Stimulated activated naive B cell treated with anti-CD40 and anti-IgM and Interleukin-4, amounts not matched to agents 10 μg/mL and 1 μg/mL and 100 μg/mL, for 72 hours (primary cell): ENCODE results near the gene GADD45A.

Experiments used
- ATAC-seq, 2 donors: fragments of 150-1000 bp; cut with Tn5 transposase; replicated peaks; 2 replicates each; pipeline ENCODE4 v1.10.0; 2021; ENCODE audit warnings: moderate library complexity in 1 of 2
- DNase-seq: peaks from one replicate; pipeline ENCODE4 v3.0.0; 2021
- H3K27ac Mint-ChIP-seq: one replicate; pipeline ENCODE4 v1.8.0; 2022; ENCODE audit warnings: mild to moderate bottlenecking, mixed read lengths
- H3K27me3 Mint-ChIP-seq, 2 donors: one replicate each; pipeline ENCODE4 v1.8.0; 2022; ENCODE audit warnings: mixed read lengths in 2 of 2
- H3K36me3 Mint-ChIP-seq, 2 donors: one replicate each; pipeline ENCODE4 v1.8.0; 2022; ENCODE audit warnings: mixed read lengths in 2 of 2, mild to moderate bottlenecking in 1 of 2
- H3K4me1 Mint-ChIP-seq, 2 donors: one replicate each; pipeline ENCODE4 v1.8.0; 2022; ENCODE audit warnings: mixed read lengths in 2 of 2, mild to moderate bottlenecking in 1 of 2
- H3K4me3 Mint-ChIP-seq, 2 donors: one replicate each; pipeline ENCODE4 v1.8.0; 2022; ENCODE audit warnings: mild to moderate bottlenecking in 2 of 2, mixed read lengths in 2 of 2, moderate library complexity in 1 of 2
- H3K9me3 Mint-ChIP-seq, 2 donors: one replicate each; pipeline ENCODE4 v1.8.0; 2022; ENCODE audit warnings: mixed read lengths in 2 of 2, mild to moderate bottlenecking in 1 of 2

The GADD45A gene

DNA sequence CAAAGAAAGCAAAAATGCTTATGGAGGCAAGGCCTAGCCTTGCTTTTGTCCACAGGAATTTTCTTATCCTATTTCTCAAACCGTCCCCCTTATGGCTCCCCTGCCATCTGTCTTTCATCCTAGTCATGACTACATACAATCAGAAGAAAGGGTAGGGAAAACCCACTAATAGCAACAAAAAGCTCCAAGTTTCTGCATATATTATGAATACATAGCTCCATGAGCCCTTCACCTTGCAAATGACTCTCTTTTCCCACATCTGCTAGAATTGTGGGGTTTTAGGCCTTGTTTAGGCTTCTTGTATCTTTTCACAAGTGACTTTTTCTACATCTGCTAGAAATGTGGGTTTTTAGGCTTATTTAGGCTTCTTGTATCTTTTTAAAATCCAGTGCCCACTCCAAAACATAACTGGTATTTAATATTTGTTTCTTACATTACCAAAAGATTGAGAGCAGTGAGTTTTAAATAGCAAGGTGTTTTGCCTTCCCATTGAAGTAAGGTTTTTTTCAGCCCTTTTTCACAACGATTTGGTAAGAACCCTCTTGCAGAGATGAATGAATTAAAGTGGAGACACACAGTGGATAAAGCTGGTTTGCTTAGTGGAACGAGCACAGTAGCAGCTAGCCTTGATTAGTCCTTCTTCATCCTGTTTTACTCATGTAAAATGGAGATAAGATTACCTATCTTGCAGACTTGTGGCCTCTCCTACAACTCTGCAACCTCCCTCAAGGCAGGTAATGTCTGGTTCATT lies 4.4 kb downstream of the GADD45A start:
- H3K9me3 Mint-ChIP-seq = no peaks in the 10 kb centered on the region
- DNase-seq (no peak), ATAC-seq (no peak)
- peaks cover 4 to 9% of the 10 kb centered on the region in 2 donors for H3K36me3 Mint-ChIP-seq
- no peak overlapping the region for H3K27ac Mint-ChIP-seq
- H3K27me3 Mint-ChIP-seq = no peaks in the 10 kb centered on the region
- peaks cover 13 to 19% of the 10 kb centered on the region in 2 donors for H3K4me1 Mint-ChIP-seq
- no peak overlapping the region for H3K4me3 Mint-ChIP-seq

DNA sequence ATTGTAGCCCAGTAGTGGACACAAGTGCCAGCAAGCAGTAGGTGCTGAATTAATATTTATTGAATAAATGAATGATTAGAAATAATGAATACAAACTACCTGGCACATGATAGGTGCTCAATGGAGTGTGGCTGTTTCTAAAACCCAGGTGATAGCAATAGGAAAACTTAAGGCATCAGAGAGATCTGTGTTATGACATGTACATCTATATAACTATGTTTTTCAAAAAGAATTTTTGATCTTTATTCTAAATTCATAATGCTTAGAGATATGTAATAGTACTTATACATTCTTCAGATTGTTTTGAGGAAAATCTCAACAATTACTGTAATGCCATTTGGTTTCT lies 5.0 kb downstream of the GADD45A start:
- Mint-ChIP-seq H3K27me3 (no peaks in the 10 kb centered on the region), H3K4me3 (no peak overlapping the region), H3K27ac (no peak overlapping the region), H3K4me1 (peaks cover 9 to 14% of the 10 kb centered on the region in 2 donors), H3K9me3 (no peaks in the 10 kb centered on the region), H3K36me3 (peaks cover 4 to 9% of the 10 kb centered on the region in 2 donors)
- DNase-seq (no peak), ATAC-seq (no peak)

DNA sequence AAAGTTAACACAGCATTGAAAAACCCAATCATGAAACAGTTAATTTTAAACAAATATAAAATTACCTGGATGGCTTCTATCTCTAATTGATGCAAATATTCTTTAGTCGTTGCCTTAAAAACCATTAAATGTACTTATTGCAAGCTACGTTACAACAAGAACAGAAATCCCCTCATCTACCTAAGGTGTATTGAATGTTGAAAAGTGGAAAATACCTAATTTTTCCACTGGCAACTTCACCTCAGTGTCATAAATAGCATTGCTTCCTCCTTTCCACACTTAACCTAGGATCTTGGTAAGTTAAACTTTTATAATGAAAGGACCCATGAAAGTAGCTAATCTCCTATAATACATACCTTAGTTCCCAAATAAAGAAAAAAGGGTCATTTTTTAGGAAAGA lies 5.4 kb downstream of the GADD45A start:
- Mint-ChIP-seq H3K27me3 (no peaks in the 10 kb centered on the region), H3K4me1 (peaks cover 8 to 12% of the 10 kb centered on the region in 2 donors), H3K9me3 (no peaks in the 10 kb centered on the region), H3K4me3 (no peak overlapping the region), H3K36me3 (peaks cover 4 to 9% of the 10 kb centered on the region in 2 donors), H3K27ac (no peak overlapping the region)
- DNase-seq (no peak), ATAC-seq (no peak)

DNA sequence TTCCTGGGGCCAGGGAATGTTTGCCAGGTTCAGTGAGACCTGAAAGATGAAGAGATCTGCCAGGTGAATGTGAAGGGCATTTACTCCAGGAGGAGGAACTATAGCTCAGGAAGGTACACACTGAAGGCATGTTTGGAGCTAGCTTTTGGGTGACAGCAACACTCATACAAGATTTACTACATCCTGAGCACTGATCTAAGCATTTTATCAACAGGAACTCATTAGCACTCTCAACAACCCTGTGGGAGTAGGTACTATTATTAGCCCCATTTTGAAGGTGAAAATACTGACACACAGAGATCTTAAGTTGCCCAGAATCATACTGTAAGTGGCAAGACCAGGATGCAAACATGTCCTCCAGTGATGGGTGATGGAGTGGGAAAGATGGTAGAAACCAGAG lies 6.7 kb downstream of the GADD45A start:
- peaks cover 4 to 9% of the 10 kb centered on the region in 2 donors for H3K36me3 Mint-ChIP-seq
- H3K4me1 Mint-ChIP-seq = peaks cover 4 to 6% of the 10 kb centered on the region in 2 donors
- no peaks in the 10 kb centered on the region for H3K27me3 Mint-ChIP-seq

DNA sequence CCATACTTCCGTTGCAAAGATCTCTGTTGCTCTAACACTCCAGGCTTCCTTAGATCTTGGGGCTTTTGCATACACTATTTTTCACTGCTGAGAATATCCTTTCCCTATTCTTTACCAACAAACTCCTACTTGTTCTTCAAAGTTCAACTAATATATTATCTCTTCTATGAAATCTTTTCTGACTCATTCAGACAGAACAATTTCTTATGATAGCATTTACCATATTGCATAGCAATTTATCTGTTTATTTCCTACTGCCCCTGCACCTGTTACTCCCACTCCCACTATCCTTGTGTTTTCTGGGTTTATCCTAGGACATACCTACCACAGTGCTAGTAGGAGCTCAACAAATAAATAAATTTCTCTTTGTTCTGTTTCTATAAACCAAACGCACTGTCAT lies 11.0 kb downstream of the GADD45A start:
- Mint-ChIP-seq H3K27ac (no peak overlapping the region), H3K27me3 (no peaks in the 10 kb centered on the region)
- no peak for ATAC-seq

More for the DNA sequence above, 6.7 kb downstream of the GADD45A start:
- Mint-ChIP-seq H3K4me3 (no peak overlapping the region), H3K27ac (no peak overlapping the region), H3K9me3 (no peaks in the 10 kb centered on the region)
- ATAC-seq (no peak), DNase-seq (no peak)

DNA sequence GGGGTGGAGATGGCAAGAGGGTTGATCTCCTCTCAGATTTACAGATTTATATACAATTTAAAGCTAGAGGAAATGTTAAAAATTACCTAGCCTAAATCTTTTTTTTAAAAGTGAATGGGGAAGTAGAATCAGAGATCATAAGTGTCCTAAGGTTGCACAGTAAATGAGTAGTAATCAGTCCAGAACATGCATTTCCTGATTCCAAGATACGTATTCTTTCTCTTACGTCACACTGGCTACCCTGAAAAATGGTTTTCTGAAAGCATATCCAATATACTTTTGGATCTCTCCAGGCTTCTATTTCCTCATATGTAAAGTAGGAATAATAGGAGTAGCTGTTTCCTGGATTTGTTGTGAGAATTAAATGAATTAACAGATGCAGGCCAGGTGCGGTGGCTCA lies 11.7 kb downstream of the GADD45A start:
- no peak overlapping the region for H3K27ac Mint-ChIP-seq
- no peak overlapping the region for H3K4me3 Mint-ChIP-seq
- H3K4me1 Mint-ChIP-seq = peaks cover 0 to 7% of the 10 kb centered on the region in 2 donors
- H3K27me3 Mint-ChIP-seq = no peaks in the 10 kb centered on the region
- ATAC-seq (no peak), DNase-seq (no peak)
- H3K9me3 Mint-ChIP-seq = no peaks in the 10 kb centered on the region
- H3K36me3 Mint-ChIP-seq = no peaks in the 10 kb centered on the region

More for the DNA sequence above, 11.0 kb downstream of the GADD45A start:
- H3K4me3 Mint-ChIP-seq = no peak overlapping the region
- H3K36me3 Mint-ChIP-seq = no peaks in the 10 kb centered on the region
- no peaks in the 10 kb centered on the region for H3K9me3 Mint-ChIP-seq
- peaks cover 0 to 4% of the 10 kb centered on the region in 2 donors for H3K4me1 Mint-ChIP-seq
- no peak for DNase-seq

DNA sequence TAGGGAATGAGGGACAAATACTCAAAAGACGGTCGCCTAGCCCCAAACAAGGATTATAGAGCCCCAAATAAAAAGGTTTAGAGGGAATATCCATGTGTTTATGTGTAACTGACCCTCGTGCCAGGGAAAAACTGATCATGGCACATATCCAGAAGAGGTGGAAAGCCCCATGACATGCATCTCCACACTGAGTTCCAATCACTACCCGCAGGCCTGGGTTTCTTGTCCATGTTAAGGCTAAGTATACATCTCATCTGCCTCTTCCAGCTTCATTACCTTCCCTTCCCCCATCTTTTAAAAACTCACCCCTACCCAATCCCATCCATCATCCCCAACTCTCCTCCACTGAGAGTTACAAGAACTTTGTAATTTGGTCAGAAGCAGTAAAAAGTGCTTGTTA lies 15.2 kb downstream of the GADD45A start:
- no peaks in the 10 kb centered on the region for H3K9me3 Mint-ChIP-seq
- no peak for DNase-seq
- no peak for ATAC-seq
- no peak overlapping the region for H3K27ac Mint-ChIP-seq
- H3K36me3 Mint-ChIP-seq = no peaks in the 10 kb centered on the region
- no peak overlapping the region for H3K4me3 Mint-ChIP-seq
- H3K4me1 Mint-ChIP-seq = peaks cover 0 to 7% of the 10 kb centered on the region in 2 donors
- no peaks in the 10 kb centered on the region for H3K27me3 Mint-ChIP-seq

DNA sequence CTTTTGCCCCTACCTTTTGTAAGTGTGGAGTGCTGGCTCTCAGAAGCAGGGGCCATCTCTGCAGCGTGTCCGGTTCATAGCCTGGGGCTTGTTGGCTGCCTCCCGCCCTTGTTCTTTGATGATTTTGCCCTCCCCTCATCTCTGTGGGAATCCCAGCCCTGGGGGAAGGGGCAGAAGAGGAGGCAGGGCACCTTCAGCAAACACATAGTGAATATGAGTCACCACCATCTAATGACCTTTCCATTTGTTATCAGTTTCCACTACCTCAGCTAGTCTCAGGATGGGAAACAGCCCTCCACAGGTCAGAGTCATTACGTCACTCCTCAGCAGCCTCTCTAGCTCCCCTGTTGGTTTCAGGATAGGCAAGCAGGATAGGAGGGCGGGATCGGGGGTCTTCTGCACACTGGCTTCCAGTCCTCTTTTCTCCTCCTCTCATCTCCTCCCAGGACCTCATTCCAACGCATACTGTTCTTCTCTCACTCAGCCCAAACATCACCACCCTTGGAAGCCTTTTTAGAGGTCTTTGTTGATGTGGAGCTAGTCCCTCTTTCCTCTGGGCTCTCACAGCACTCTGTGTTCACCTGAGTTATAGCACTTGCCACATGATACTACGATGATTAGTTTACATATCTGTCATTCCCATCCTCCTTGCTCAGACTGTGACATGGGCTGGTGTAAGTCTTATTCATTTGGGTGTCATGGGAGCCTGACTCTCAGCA lies 15.8 kb downstream of the GADD45A start:
- DNase-seq = no peak
- no peaks in the 10 kb centered on the region for H3K36me3 Mint-ChIP-seq
- no peak overlapping the region for H3K27ac Mint-ChIP-seq
- no peak overlapping the region for H3K4me3 Mint-ChIP-seq
- peaks cover 0 to 7% of the 10 kb centered on the region in 2 donors for H3K4me1 Mint-ChIP-seq
- H3K9me3 Mint-ChIP-seq = no peaks in the 10 kb centered on the region
- peak; percentile 86 to 94 for ATAC-seq
- H3K27me3 Mint-ChIP-seq = no peaks in the 10 kb centered on the region

DNA sequence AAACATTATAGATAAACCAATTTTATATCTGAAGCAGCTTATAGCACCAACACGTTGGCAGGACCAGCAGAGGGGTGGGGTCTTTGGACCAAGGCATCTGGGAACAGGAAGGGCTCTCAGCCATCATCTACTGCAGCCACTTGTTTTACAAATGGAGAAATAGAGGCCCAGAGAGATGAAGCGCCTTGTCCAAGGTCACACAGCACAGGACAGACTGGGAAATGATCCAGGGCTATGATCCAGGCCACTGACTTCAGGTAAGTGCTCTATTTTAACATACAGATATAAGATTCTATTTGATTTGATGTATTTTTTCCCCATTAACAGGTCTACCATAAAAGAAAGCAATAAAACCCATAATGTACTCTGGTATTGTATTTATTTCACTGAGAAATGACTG lies 16.9 kb downstream of the GADD45A start:
- DNase-seq (no peak), ATAC-seq (no peak)
- Mint-ChIP-seq H3K27me3 (no peaks in the 10 kb centered on the region), H3K27ac (no peak overlapping the region), H3K9me3 (no peaks in the 10 kb centered on the region), H3K4me1 (peaks cover 0 to 7% of the 10 kb centered on the region in 2 donors), H3K4me3 (no peak overlapping the region), H3K36me3 (no peaks in the 10 kb centered on the region)

DNA sequence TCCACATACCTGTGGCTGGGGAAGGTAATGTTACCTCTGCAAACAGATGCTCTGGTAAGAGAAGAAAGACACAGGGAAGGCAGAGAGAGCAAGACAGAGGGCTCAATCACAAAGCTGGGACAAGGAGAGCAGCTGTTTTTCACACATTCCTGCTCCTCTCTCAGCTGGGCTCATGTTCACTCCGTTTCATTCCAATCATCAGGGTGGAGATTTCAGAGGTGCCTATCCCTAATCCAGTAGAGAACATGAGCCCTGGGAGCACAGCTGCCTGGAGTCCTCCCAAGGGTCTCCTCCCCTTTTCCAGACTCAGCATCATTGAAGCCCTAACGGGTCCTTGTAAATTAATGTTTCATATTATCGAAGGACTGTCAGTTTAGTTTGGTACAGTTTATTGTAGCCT lies 19.4 kb downstream of the GADD45A start:
- ATAC-seq = no peak
- peaks cover 0 to 7% of the 10 kb centered on the region in 2 donors for H3K4me1 Mint-ChIP-seq
- H3K4me3 Mint-ChIP-seq = no peak overlapping the region
- no peaks in the 10 kb centered on the region for H3K27me3 Mint-ChIP-seq
- no peak overlapping the region for H3K27ac Mint-ChIP-seq
- no peaks in the 10 kb centered on the region for H3K36me3 Mint-ChIP-seq
- no peaks in the 10 kb centered on the region for H3K9me3 Mint-ChIP-seq
- DNase-seq = no peak

DNA sequence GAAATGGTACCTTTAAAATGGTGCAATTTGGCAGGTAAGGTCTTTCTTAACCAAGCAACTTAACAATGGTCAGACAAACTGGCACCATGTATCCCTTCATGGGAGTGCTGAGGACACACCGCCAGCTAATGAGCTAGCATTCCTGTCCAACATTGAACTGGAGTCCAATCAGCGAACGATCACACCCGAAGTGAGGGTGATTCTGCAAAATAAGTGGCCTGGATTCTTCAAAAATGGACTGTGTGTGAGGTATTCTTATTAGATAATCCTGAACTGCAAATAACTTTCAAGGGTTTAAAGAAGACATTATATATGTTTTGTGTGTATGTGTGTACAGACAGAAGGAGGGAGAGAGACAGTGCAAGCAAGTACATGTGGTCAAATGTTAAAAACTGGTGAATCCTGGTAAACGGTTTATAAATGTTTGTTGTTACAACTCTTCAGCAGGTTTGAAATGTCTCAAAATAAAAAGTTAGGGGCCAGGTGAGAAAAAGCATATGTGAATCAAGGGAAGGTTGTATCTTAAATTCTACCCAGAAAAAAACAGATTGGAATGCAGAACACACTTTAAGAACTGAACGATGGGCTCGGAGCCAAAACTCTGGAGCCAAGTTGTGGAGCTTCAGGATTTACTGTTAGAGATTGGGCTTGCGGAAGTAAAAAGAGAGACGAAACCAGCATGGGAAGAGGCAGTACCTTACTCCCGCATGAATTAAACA lies 20.9 kb downstream of the GADD45A start:
- Mint-ChIP-seq H3K36me3 (no peaks in the 10 kb centered on the region), H3K27ac (no peak overlapping the region), H3K9me3 (no peaks in the 10 kb centered on the region), H3K27me3 (no peaks in the 10 kb centered on the region), H3K4me1 (peaks cover 0 to 4% of the 10 kb centered on the region in 2 donors), H3K4me3 (no peak overlapping the region)
- ATAC-seq (no peak), DNase-seq (no peak)

DNA sequence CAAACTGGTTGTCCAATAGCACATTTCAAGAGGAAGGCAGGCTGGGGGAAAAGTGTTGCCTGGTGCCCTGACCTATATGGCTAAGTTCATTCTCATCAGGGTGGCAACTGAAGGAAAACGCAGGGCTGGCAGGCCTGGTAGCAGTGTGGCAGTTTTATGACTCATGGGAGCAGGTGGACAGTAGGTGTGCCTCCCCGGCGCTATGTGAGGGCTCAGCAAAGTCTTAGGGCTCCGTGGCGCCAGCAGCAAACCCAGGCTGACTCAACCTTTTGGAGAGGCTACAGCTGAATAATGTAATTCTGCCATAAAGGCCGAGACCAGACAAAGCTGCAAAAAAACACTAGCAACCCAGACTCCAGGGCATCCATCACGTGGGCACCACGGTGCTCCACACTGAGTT lies 23.6 kb downstream of the GADD45A start:
- no peaks in the 10 kb centered on the region for H3K36me3 Mint-ChIP-seq
- DNase-seq (no peak), ATAC-seq (no peak)
- no peaks in the 10 kb centered on the region for H3K27me3 Mint-ChIP-seq
- no peaks in the 10 kb centered on the region for H3K9me3 Mint-ChIP-seq
- no peaks in the 10 kb centered on the region for H3K4me1 Mint-ChIP-seq
- H3K4me3 Mint-ChIP-seq = no peak overlapping the region
- H3K27ac Mint-ChIP-seq = no peak overlapping the region

DNA sequence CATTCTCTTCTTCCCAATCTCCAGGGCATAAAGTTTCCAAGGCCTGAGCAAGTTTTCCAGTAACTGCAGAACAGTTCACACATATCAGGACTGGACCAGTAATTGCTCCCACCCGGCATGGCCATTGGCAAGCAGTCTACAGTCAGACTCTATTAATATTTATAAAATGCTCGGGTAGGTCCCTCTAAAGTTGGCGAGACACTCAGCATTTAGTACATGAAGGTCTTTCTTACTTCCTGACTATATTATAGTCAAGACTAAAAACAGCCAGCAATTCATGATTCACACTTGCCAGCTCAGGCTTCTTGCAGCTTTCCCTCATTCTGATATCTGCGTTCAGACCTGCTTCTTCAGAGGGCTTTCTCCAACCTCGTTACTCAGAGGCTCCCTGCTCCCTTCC lies 25.4 kb downstream of the GADD45A start:
- Mint-ChIP-seq H3K4me1 (no peaks in the 10 kb centered on the region), H3K27ac (no peak overlapping the region), H3K27me3 (no peaks in the 10 kb centered on the region), H3K36me3 (no peaks in the 10 kb centered on the region), H3K4me3 (no peak overlapping the region), H3K9me3 (no peaks in the 10 kb centered on the region)
- no peak for DNase-seq
- ATAC-seq = no peak

DNA sequence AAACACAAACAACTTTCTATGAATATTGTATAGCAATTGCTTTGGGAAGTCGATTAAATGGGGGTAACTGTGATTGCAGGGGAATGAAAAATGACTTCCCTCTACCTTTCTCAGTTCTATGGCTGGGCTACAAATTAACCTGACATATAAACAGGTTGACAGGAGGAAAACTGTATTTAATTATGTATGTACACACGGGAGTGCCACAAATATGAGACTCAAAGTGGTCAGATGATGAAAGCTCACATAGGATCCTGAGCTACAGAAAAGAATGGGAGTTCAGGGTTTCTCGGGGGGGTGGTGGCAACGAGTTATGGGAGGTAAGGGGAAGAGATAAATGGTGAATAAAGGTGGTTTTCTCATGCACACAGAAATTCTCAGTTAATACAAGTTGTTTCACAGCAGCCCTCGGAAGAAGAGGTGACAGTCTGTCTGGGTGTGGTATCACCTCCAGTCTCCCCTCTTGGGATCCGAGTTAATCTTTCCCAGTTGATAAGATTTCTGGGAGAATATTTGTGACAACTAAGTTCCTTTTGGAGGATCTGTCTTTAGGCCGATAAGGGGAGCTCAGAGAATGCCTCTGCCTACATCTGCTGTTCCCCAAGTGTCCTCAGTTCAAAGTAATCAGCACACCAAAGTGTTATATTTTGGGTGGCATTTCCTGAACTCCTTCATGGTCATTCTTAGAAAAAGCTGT lies 26.3 kb downstream of the GADD45A start:
- ATAC-seq (no peak), DNase-seq (no peak)
- H3K4me1 Mint-ChIP-seq = no peaks in the 10 kb centered on the region
- H3K27me3 Mint-ChIP-seq = no peaks in the 10 kb centered on the region
- H3K36me3 Mint-ChIP-seq = no peaks in the 10 kb centered on the region
- no peak overlapping the region for H3K27ac Mint-ChIP-seq
- no peaks in the 10 kb centered on the region for H3K9me3 Mint-ChIP-seq
- H3K4me3 Mint-ChIP-seq = no peak overlapping the region
